MCF 10A (cell line): ENCODE results near the gene GNG2. TPM values are rescaled to one million over a fixed set of nuclear protein-coding genes. Genes with fewer than 3 reads are reported as not detected.

Experiments
- BruUV-seq: library from RNA; stranded (reverse); fragments of 400-500 nt; replicated peaks from 2 replicates; lab custom pipeline; 2021; lab: Mats Ljungman, UMichigan
- CTCF ChIA-PET: fragments of 300-600 bp; sonication (Branson Sonifier 250); formaldehyde crosslinking; extraction: SDS; loops from one replicate; lab custom pipeline; 2021; ENCODE audit warnings: antibody characterized with exemption, inconsistent platforms; lab: Yijun Ruan, JAX
- POLR2A ChIA-PET: fragments of 300-600, 350-650 bp; sonication (Branson Sonifier 250); formaldehyde crosslinking; extraction: SDS; loops from one replicate; lab custom pipeline; 2020; ENCODE audit warnings: antibody characterized with exemption, inconsistent platforms; lab: Yijun Ruan, JAX
- DNase-seq: peaks from one replicate; pipeline ENCODE4 v3.0.0-alpha.2; 2018; ENCODE audit not compliant: unreplicated experiment
- H3K27ac Mint-ChIP-seq: one replicate; pipeline ENCODE4 v1.8.0; 2022; ENCODE audit warnings: mild to moderate bottlenecking, low read depth, mixed read lengths; ENCODE audit not compliant: unreplicated experiment
- H3K27me3 Mint-ChIP-seq: one replicate; pipeline ENCODE4 v1.8.0; 2022; ENCODE audit warnings: mixed read lengths; ENCODE audit not compliant: insufficient read depth, unreplicated experiment
- H3K36me3 Mint-ChIP-seq: one replicate; pipeline ENCODE4 v1.8.0; 2022; ENCODE audit warnings: mild to moderate bottlenecking, moderate library complexity, mixed read lengths; ENCODE audit not compliant: insufficient read depth, unreplicated experiment
- H3K4me1 Mint-ChIP-seq: one replicate; pipeline ENCODE4 v1.8.0; 2022; ENCODE audit warnings: mixed read lengths; ENCODE audit not compliant: insufficient read depth, unreplicated experiment
- H3K4me3 Mint-ChIP-seq: one replicate; pipeline ENCODE4 v1.8.0; 2022; ENCODE audit warnings: mild to moderate bottlenecking, moderate library complexity, mixed read lengths; ENCODE audit not compliant: unreplicated experiment
- H3K9me3 Mint-ChIP-seq: one replicate; pipeline ENCODE4 v1.8.0; 2022; ENCODE audit warnings: mixed read lengths; ENCODE audit not compliant: unreplicated experiment
- intact Hi-C: fragments of 100-400 bp; cut with micrococcal nuclease; formaldehyde crosslinking; loops from 2 replicates; pipeline ENCODE4 v1.14.1; 2022
- total RNA-seq: library from RNA; stranded (reverse); gene quantifications from 2 replicates; pipeline ENCODE4 v1.2.3, GENCODE V29; 2022
- TF ChIP-seq, protein P1 (sequence below): fragments of 200-600 bp; IDR thresholded peaks from one replicate; pipeline ENCODE4 v1.8.0; 2022; ENCODE audit warnings: antibody characterized with exemption, mild to moderate bottlenecking; ENCODE audit not compliant: unreplicated experiment

The GNG2 gene
- total RNA-seq, 1 experiment from 2014 or later, result 0.28 TPM

DNA sequence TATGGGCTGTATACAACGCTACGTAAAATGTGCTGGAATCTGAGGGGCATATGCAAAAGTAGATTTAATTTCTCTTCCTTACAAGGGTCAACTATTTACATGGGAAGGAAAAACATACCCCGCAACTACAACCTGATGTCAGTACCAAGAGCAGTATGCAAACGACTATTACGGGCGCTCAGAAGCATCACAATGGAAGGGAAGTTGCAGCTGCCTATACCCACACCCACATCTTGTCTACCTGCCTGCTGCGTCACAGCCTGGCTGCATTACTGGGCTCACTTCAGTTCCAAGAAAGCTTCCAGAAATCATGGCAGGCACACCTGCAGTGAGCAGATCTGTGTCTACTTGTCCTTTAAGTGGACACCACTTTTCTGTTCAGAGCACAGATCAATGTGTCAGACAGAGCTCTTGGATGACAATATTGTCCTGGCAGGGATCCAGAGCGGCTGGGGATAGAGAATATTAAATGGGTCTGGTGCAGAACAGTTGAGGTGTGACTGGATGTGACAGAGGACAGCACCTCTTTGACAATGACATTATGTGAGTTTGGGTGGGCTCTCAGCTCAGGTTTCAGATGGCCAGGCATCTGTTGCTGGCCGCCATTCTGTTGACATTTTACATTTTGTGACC is 41.5 kb upstream of the GNG2 start:
- H3K4me3 Mint-ChIP-seq, result no peak overlapping the region
- DNase-seq, result no peak
- CTCF ChIA-PET, result interaction anchor here (0.6 to 1.1 kb wide), 2 partner anchors 11 to 38 kb away, joined by 3 to 4 read pairs; no protein-coding TSS in a partner anchor
- no peaks in the 10 kb centered on the region for H3K36me3 Mint-ChIP-seq
- TF ChIP-seq, protein P1, sequence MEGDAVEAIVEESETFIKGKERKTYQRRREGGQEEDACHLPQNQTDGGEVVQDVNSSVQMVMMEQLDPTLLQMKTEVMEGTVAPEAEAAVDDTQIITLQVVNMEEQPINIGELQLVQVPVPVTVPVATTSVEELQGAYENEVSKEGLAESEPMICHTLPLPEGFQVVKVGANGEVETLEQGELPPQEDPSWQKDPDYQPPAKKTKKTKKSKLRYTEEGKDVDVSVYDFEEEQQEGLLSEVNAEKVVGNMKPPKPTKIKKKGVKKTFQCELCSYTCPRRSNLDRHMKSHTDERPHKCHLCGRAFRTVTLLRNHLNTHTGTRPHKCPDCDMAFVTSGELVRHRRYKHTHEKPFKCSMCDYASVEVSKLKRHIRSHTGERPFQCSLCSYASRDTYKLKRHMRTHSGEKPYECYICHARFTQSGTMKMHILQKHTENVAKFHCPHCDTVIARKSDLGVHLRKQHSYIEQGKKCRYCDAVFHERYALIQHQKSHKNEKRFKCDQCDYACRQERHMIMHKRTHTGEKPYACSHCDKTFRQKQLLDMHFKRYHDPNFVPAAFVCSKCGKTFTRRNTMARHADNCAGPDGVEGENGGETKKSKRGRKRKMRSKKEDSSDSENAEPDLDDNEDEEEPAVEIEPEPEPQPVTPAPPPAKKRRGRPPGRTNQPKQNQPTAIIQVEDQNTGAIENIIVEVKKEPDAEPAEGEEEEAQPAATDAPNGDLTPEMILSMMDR, result no peak
- POLR2A ChIA-PET, result no interaction called here
- intact Hi-C loops, result no loop called here
- no peaks in the 10 kb centered on the region for H3K9me3 Mint-ChIP-seq
- H3K27me3 Mint-ChIP-seq, result peaks cover 41% of the 10 kb centered on the region
- H3K27ac Mint-ChIP-seq, result no peak overlapping the region
- H3K4me1 Mint-ChIP-seq, result peaks cover 14% of the 10 kb centered on the region
- BruUV-seq, result no TSS peak

DNA sequence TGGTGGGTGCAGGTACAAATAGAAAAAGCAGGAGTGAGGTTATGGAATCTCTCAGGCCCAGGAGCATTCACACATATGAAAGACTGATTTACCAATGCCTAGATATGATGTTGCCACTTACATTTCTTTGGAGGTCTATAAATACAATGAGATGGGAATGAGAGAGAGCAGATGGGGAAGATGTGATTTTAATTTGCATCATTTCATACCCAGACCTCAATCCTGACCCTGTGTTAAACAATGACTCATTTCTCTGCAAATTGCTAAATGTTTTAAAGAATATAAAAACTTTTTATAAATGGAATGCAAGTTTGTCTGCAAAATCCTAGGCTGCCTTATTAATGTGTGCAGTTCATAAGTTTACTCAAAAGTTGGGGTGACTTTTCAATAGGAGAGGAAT is 38.6 kb upstream of the GNG2 start:
- TF ChIP-seq, protein P1, result no peak
- POLR2A ChIA-PET, result no interaction called here
- intact Hi-C loops, result no loop called here
- BruUV-seq, result no TSS peak
- peaks cover 35% of the 10 kb centered on the region for H3K27me3 Mint-ChIP-seq
- no peak overlapping the region for H3K4me3 Mint-ChIP-seq
- CTCF ChIA-PET, result interaction anchor here (0.6 kb wide), 1 partner anchor 9 kb away, joined by 3 read pairs; no protein-coding TSS in a partner anchor
- H3K27ac Mint-ChIP-seq, result no peak overlapping the region
- H3K36me3 Mint-ChIP-seq, result no peaks in the 10 kb centered on the region
- peaks cover 14% of the 10 kb centered on the region for H3K4me1 Mint-ChIP-seq
- DNase-seq, result no peak
- no peaks in the 10 kb centered on the region for H3K9me3 Mint-ChIP-seq

DNA sequence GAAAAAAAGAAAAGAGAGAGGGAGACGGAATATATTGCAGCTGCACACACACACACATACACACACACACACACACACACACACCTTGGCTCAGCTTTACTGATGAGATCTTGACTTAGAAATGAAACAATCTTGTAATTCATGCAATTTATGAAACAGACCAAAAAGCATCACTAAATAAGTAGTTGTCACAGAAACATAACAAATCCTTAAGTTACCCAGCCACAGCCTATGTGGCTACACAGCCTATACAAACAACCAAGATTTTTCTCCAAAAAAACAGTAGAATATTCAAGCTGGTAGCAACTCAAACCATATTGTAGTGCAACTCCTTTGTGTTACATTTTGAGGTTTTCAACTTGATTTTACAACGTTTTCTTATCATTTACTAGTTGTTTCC is 37.9 kb upstream of the GNG2 start:
- Mint-ChIP-seq H3K27ac (no peak overlapping the region), H3K9me3 (no peaks in the 10 kb centered on the region), H3K4me1 (peaks cover 14% of the 10 kb centered on the region), H3K4me3 (no peak overlapping the region), H3K36me3 (no peaks in the 10 kb centered on the region), H3K27me3 (peaks cover 29% of the 10 kb centered on the region)
- POLR2A ChIA-PET, result interaction anchor here (0.5 to 0.7 kb wide), 3 partner anchors 242 to 577 kb away, joined by 3 read pairs; no protein-coding TSS in a partner anchor
- CTCF ChIA-PET, result interaction anchor here (0.5 to 0.7 kb wide), 3 partner anchors 35 to 156 kb away, joined by 3 read pairs; no protein-coding TSS in a partner anchor
- no peak for DNase-seq
- no TSS peak for BruUV-seq
- intact Hi-C loops, result no loop called here
- TF ChIP-seq, protein P1, result no peak

DNA sequence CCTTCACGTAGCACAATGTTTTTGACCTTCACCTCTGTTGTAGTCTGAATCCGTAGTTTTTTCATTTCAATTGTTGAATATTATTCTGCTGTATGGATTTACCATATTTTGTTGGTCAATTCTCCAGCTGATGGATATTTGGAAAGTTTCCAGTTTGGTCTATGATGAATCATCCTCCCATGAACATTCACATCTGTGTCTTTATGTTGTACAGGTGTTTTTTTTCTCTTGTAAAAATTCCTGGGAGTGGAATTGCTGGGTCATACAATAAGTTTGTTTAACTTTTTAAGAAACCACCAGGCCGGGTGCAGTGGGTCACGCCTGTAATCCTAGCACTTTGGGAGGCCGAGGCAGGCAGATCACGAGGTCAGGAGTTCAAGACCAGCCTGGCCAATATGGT is 36.7 kb upstream of the GNG2 start:
- Mint-ChIP-seq H3K27ac (no peak overlapping the region), H3K9me3 (no peaks in the 10 kb centered on the region), H3K4me1 (peaks cover 14% of the 10 kb centered on the region), H3K36me3 (no peaks in the 10 kb centered on the region), H3K27me3 (peaks cover 17% of the 10 kb centered on the region), H3K4me3 (no peak overlapping the region)
- CTCF ChIA-PET, result no interaction called here
- TF ChIP-seq, protein P1, result no peak
- BruUV-seq, result no TSS peak
- peak; percentile 72 for DNase-seq
- POLR2A ChIA-PET, result interaction anchor here (0.6 to 1.0 kb wide), 2 partner anchors 168 to 266 kb away, joined by 3 read pairs; no protein-coding TSS in a partner anchor
- intact Hi-C loops, result no loop called here
